H1 (cell line): ENCODE data around the gene CCDC28B. TPM values are rescaled to one million over a fixed set of nuclear protein-coding genes. Genes with fewer than 3 reads are reported as not detected.
A peak's percentile ranks its signal among the peaks of the same experiment; 100 is the strongest.

ENCODE experiments used
- TEAD4 ChIP-seq: IDR thresholded peaks from 2 replicates; pipeline ENCODE4 v1.6.1; 2012; ENCODE audit warnings: low read depth, low read length, inconsistent platforms, mixed read lengths
- polyA plus RNA-seq, 7 experiments: library from polyadenylated mRNA; depleted of rRNA in 3 of 7; stranded (reverse) in 5 of 7; unstranded in 2 of 7; fragments of >200 nt in 5 of 7; fragments of 200-250 nt in 2 of 7; gene quantifications; 1 replicate in 5 of 7; 2 replicates in 1 of 7; 4 replicates in 1 of 7; pipeline versions ENCODE4 v1.2.1 to v1.2.3, GENCODE V29; 2011 to 2013; ENCODE audit warnings: missing spikeins in 2 of 7, mixed read lengths in 2 of 7
- total RNA-seq: library from RNA; stranded (reverse); fragmentation: NEBNext Ultra II Directional; extraction: Animal tissue kit (Norgen Biotek cat#: 25700); gene quantifications from 2 replicates; pipeline ENCODE4 v1.2.1, GENCODE V29; 2021
- TF ChIP-seq, protein P1 (sequence below): IDR thresholded peaks from 2 replicates; pipeline ENCODE4 v1.6.1; 2012; ENCODE audit warnings: inconsistent platforms

Gene CCDC28B
- total and polyA plus RNA-seq, 2 of the 8 experiments (the other 6 are each of a cell fraction or from before 2014, with no cell fraction given): 16.7 to 17.1 TPM

DNA sequence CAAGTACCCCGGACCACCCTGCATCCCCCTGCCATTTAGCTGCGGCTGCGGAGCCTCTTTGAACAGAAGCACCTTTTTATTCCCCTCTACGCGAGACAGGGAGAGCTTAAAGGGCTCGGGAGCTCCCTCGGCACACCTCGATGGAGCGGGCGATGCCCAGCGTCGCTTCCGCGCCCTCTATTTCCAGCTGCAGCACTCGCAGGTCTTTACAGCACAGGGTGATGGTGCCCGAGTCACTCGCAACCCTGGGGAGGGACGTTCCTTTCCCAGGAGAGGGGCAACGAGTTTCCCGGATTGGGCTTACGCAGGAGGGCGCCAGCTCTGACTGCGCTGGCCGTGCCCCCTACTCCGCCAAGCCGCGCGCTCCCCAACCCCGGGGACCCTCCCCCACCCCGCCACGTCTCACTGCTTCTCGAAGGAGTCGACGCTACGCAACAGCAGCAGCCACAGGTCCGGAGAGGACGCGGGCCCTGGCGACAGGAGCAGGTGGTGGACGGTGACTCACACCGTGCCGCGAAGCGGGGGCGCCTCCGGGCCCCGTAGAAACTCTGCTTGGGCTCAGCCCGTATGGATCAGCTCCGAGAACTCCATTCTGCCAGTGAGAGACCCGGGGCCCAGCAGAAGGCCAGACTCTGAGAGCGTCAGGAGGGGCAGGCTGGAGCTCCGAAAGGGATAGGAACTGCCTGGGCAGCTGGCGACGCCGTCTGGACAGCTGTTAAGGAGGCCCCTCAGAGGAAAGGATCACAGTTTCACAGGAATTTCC, 40.8 kb downstream of the CCDC28B start (continued):
- TF ChIP-seq, protein P1, sequence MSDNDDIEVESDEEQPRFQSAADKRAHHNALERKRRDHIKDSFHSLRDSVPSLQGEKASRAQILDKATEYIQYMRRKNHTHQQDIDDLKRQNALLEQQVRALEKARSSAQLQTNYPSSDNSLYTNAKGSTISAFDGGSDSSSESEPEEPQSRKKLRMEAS: peak; percentile 91
- no peak for TF ChIP-seq TEAD4
